ENCODE measurements around the gene U2AF1L4. TPM values are rescaled to one million over a fixed set of nuclear protein-coding genes. Genes with fewer than 3 reads are reported as not detected.

The U2AF1L4 gene
- total RNA-seq, 4 donors from 2014 or later, result 7.9 to 31.1 (median 20.9) TPM

GRCh38 chr19:35767288-35768081 lies 22.3 kb upstream of the U2AF1L4 start:
- intact Hi-C loops (cut with DNase I), result no loop called here
- no peaks in the 10 kb centered on the region for H3K9me3 ChIP-seq
- peaks cover 0 to 10% (median 3%) of the 10 kb centered on the region in 4 donors for H3K4me1 ChIP-seq
- peaks cover 16 to 60% (median 33%) of the 10 kb centered on the region in 4 donors for H3K36me3 ChIP-seq
- no peak for DNase-seq (ENCODE audit: extremely low spot score)
- TF ChIP-seq EP300 (IDR thresholded peaks at IDR 0.05) (no peak), POLR2AphosphoS5 (IDR thresholded peaks at IDR 0.05) (no peak), POLR2A (IDR thresholded peaks at IDR 0.05; ENCODE audit: low read depth) (no peak), CTCF (IDR thresholded peaks at IDR 0.05) (no peak)
- no peak overlapping the region for H3K27ac ChIP-seq (replicated peaks in 1 of 4)
- H3K27me3 ChIP-seq, result no peaks in the 10 kb centered on the region
- no peak overlapping the region for H3K4me3 ChIP-seq
- WGBS, result 70% methylated on average over 20 of the region's 34 CpGs

GRCh38 chr19:35766571-35767104 lies 21.4 kb upstream of the U2AF1L4 start:
- Histone ChIP-seq H3K36me3 (peaks cover 23 to 69% (median 40%) of the 10 kb centered on the region in 4 donors), H3K27ac (replicated peaks in 1 of 4) (no peak overlapping the region), H3K4me1 (peaks cover 0 to 10% (median 3%) of the 10 kb centered on the region in 4 donors), H3K4me3 (no peak overlapping the region), H3K27me3 (no peaks in the 10 kb centered on the region), H3K9me3 (no peaks in the 10 kb centered on the region)
- no peak for DNase-seq (ENCODE audit: extremely low spot score)
- TF ChIP-seq POLR2A (IDR thresholded peaks at IDR 0.05; ENCODE audit: low read depth), result no peak
- no peak for TF ChIP-seq POLR2AphosphoS5 (IDR thresholded peaks at IDR 0.05)
- no peak for TF ChIP-seq CTCF (IDR thresholded peaks at IDR 0.05)
- TF ChIP-seq EP300 (IDR thresholded peaks at IDR 0.05), result no peak
- intact Hi-C loops (cut with DNase I), result no loop called here
- 86% methylated on average over 9 of the region's 11 CpGs for WGBS

- no peak for DNase-seq (ENCODE audit: extremely low spot score)
- intact Hi-C loops (cut with DNase I), result loop anchor here (5.0 kb wide), 1 partner anchor 163 kb away; no protein-coding TSS in a partner anchor
- 90% methylated on average over 16 of the region's 17 CpGs for WGBS
- Histone ChIP-seq H3K9me3 (no peaks in the 10 kb centered on the region), H3K27me3 (no peaks in the 10 kb centered on the region), H3K4me3 (no peak overlapping the region), H3K27ac (replicated peaks in 1 of 4) (no peak overlapping the region), H3K4me1 (peaks cover 0 to 13% (median 7%) of the 10 kb centered on the region in 4 donors), H3K36me3 (peaks cover 23 to 84% (median 41%) of the 10 kb centered on the region in 4 donors)
- TF ChIP-seq POLR2A (IDR thresholded peaks at IDR 0.05; ENCODE audit: low read depth) (no peak), EP300 (IDR thresholded peaks at IDR 0.05) (no peak), CTCF (IDR thresholded peaks at IDR 0.05) (no peak), POLR2AphosphoS5 (IDR thresholded peaks at IDR 0.05) (no peak)
Observed at GRCh38 chr19:35764432-35765315, 19.5 kb upstream of the U2AF1L4 start.

- intact Hi-C loops (cut with DNase I), result loop anchor here (5.0 kb wide), 1 partner anchor 166 kb away; no protein-coding TSS in a partner anchor
- TF ChIP-seq CTCF (IDR thresholded peaks at IDR 0.05) (no peak), POLR2A (IDR thresholded peaks at IDR 0.05; ENCODE audit: low read depth) (no peak), POLR2AphosphoS5 (IDR thresholded peaks at IDR 0.05) (no peak), EP300 (IDR thresholded peaks at IDR 0.05) (no peak)
- Histone ChIP-seq H3K27ac (replicated peaks in 1 of 4) (no peak overlapping the region), H3K9me3 (no peaks in the 10 kb centered on the region), H3K27me3 (no peaks in the 10 kb centered on the region), H3K4me3 (no peak overlapping the region), H3K4me1 (peaks cover 23 to 37% (median 35%) of the 10 kb centered on the region in 4 donors), H3K36me3 (peaks cover 23 to 57% (median 32%) of the 10 kb centered on the region in 4 donors)
- WGBS, result 97% methylated on average over 4 of the region's 4 CpGs
- DNase-seq (ENCODE audit: extremely low spot score), result no peak
Observed at GRCh38 chr19:35760711-35761349, 15.6 kb upstream of the U2AF1L4 start.
